Ovary (tissue), 9 donors: Measurements from ENCODE around the gene C16orf90. TPM values are rescaled to one million over a fixed set of nuclear protein-coding genes. Genes with fewer than 3 reads are reported as not detected.

Experiments used
- DNase-seq, 5 donors: peaks; one replicate each; pipeline ENCODE4 v3.0.0-alpha.2; 2019 to 2020
- H3K27ac ChIP-seq, 2 donors: fragments of 200-600 bp; one replicate each; pipeline versions ENCODE4 v1.5.1 to v1.8.0; 2019 to 2022
- H3K27me3 ChIP-seq: fragments of 200-600 bp; one replicate; pipeline ENCODE4 v1.8.0; 2022
- H3K36me3 ChIP-seq: fragments of 200-600 bp; sonication (generic); one replicate; pipeline ENCODE4 v1.5.1; 2019
- H3K4me1 ChIP-seq: one replicate; pipeline ENCODE4 v1.8.1; 2013; ENCODE audit warnings: mild to moderate bottlenecking, moderate library complexity; ENCODE audit not compliant: insufficient read depth
- H3K4me3 ChIP-seq: fragments of 200-600 bp; sonication (generic); one replicate; pipeline ENCODE4 v1.5.1; 2017
- H3K9me3 ChIP-seq, 2 donors: fragments of 200-600 bp in 1 of 2; sonication (generic) in 1 of 2; one replicate each; pipeline versions ENCODE4 v1.5.1 to v1.8.1; 2013 to 2019; ENCODE audit warnings: mild to moderate bottlenecking in 1 of 2, moderate library complexity in 1 of 2
- CTCF ChIP-seq, 3 donors: fragments of 450-650 bp in 2 of 3; fragments of 200-600 bp in 1 of 3; IDR thresholded peaks; one replicate each; pipeline versions ENCODE4 v1.5.1 to v1.8.0; 2016 to 2022; ENCODE audit warnings: antibody characterized with exemption in 3 of 3, mild to moderate bottlenecking in 1 of 3
- EP300 ChIP-seq: sonication (generic); formaldehyde crosslinking; IDR thresholded peaks from one replicate; pipeline ENCODE4 v1.6.1; 2017; ENCODE audit warnings: antibody characterized with exemption
- POLR2A ChIP-seq: fragments of 450-650 bp; IDR thresholded peaks from one replicate; pipeline ENCODE4 v1.6.1; 2017; ENCODE audit warnings: antibody characterized with exemption, mild to moderate bottlenecking, moderate library complexity
- WGBS, 3 donors: extraction: QIAGEN DNeasy Blood & Tissue Kit in 1 of 3; methylation state at CpG; one replicate each; pipeline versions ENCODE4 v1.1.5 to v1.1.7; 2013 to 2017; 5-methylcytosine and 5-hydroxymethylcytosine counted together
- intact Hi-C, 4 donors: fragments of 100-400 bp; cut with DNase I; formaldehyde crosslinking; loops; one replicate each; pipeline versions ENCODE4 v1.11.0 to v1.15.1; 2022 to 2023
- polyA plus RNA-seq, 2 donors: library from polyadenylated mRNA; stranded (reverse); fragments of 200-250 nt in 1 of 2; fragments of 350-450 nt in 1 of 2; fragmentation: Illumina TruSeq in 1 of 2; extraction: RNeasy Lipid Tissue Mini Kit (QIAGEN cat#74804) in 1 of 2; gene quantifications; one replicate each; pipeline ENCODE4 v1.2.3, GENCODE V29; 2013 to 2014
- total RNA-seq, 7 donors: library from RNA; depleted of rRNA in 2 of 7; stranded (reverse); fragments of >200 nt in 2 of 7; fragmentation: NEBNext Ultra II Directional in 3 of 7; extraction: Animal tissue kit (Norgen Biotek cat#: 25700) in 3 of 7; gene quantifications; one replicate each; pipeline versions ENCODE4 v1.1.0 to v1.2.4, GENCODE V29; 2016 to 2023
- donor health status: DM: no; HTN: no; CAD: no; lungs with moderate emphysema.
- donor health status: DM: no; HTN: no; CAD: no.
- donor health status: Bipolar disorder and iron deficiency.
- donor health status: DM: yes; HTN: yes; CAD: no.
- donor health status: DM: no; HTN: no; CAD: no.
- donor health status: DM: yes; HTN: yes; CAD: no.

The C16orf90 gene
- total and polyA plus RNA-seq, 9 donors: not detected

- 2 to 3% (median 3%) methylated on average over 10 of the region's 10 CpGs for WGBS, 3 donors
- TF ChIP-seq POLR2A: no peak
- TF ChIP-seq EP300: no peak
- TF ChIP-seq CTCF (IDR thresholded peaks at IDR 0.05): no peak
- intact Hi-C loops: no loop called here
- H3K4me3 ChIP-seq: peak overlapping the region; percentile 71
- H3K36me3 ChIP-seq: no peaks in the 10 kb centered on the region
- peaks cover 11% of the 10 kb centered on the region for H3K4me1 ChIP-seq
- DNase-seq: peak in 1 of 5 donors; percentile 10
- H3K27me3 ChIP-seq: no peaks in the 10 kb centered on the region
- H3K9me3 ChIP-seq: no peaks in the 10 kb centered on the region
- peak overlapping the region; percentile 75 to 95 for H3K27ac ChIP-seq
Observed at GRCh38 chr16:3458852-3459361, 36.4 kb downstream of the C16orf90 start.

- no peak for TF ChIP-seq EP300
- TF ChIP-seq POLR2A: no peak
- no peak for TF ChIP-seq CTCF (IDR thresholded peaks at IDR 0.05)
- Histone ChIP-seq H3K4me3 (peak overlapping the region; percentile 71), H3K36me3 (no peaks in the 10 kb centered on the region), H3K27me3 (no peaks in the 10 kb centered on the region), H3K9me3 (no peaks in the 10 kb centered on the region), H3K4me1 (peaks cover 11% of the 10 kb centered on the region), H3K27ac (peak overlapping the region; percentile 75 to 95)
- 1% methylated on average over 47 of the region's 47 CpGs for whole genome bisulfite sequencing, 3 donors
- peak; percentile 25 to 64 (median 51) for DNase-seq
- intact Hi-C loops: no loop called here
Observed at GRCh38 chr16:3458278-3458851, 36.9 kb downstream of the C16orf90 start.

- peak; percentile 86 to 94 (median 90) for DNase-seq
- H3K9me3 ChIP-seq: no peaks in the 10 kb centered on the region
- H3K4me1 ChIP-seq: peaks cover 11% of the 10 kb centered on the region
- intact Hi-C loops: no loop called here
- no peaks in the 10 kb centered on the region for H3K27me3 ChIP-seq
- H3K4me3 ChIP-seq: peak overlapping the region; percentile 71
- TF ChIP-seq POLR2A: peak; percentile 63
- TF ChIP-seq CTCF (IDR thresholded peaks at IDR 0.05): peak; percentile 31 to 62 (median 55)
- no peak for TF ChIP-seq EP300
- no peaks in the 10 kb centered on the region for H3K36me3 ChIP-seq
- peak overlapping the region; percentile 75 to 95 for H3K27ac ChIP-seq
- 1% methylated on average over 55 to 82 of the region's 83 CpGs for WGBS, 3 donors
Observed at GRCh38 chr16:3457434-3458252, 37.6 kb downstream of the C16orf90 start.

GRCh38 chr16:3454631-3455147 lies 40.6 kb downstream of the C16orf90 start:
- no peaks in the 10 kb centered on the region for H3K9me3 ChIP-seq
- no peaks in the 10 kb centered on the region for H3K36me3 ChIP-seq
- H3K4me3 ChIP-seq: no peak overlapping the region
- no peak for DNase-seq
- no peak overlapping the region for H3K27ac ChIP-seq
- no peak for TF ChIP-seq POLR2A
- no peak for TF ChIP-seq EP300
- TF ChIP-seq CTCF (IDR thresholded peaks at IDR 0.05): no peak
- intact Hi-C loops: no loop called here
- H3K4me1 ChIP-seq: peaks cover 8% of the 10 kb centered on the region
- no peaks in the 10 kb centered on the region for H3K27me3 ChIP-seq
- 72 to 80% (median 76%) methylated on average over 10 of the region's 10 CpGs for WGBS, 3 donors
